ENCODE data around the gene MYO1D. TPM values are rescaled to one million over a fixed set of nuclear protein-coding genes. Genes with fewer than 3 reads are reported as not detected.
"Not testable (repeated sequence)": the region's sequence is repeated elsewhere in the genome, so short reads cannot be mapped to it uniquely, and the experiment has no call there.

The MYO1D gene
- total RNA-seq, 2 experiments from 2014 or later: 2.2 to 2.3 TPM

- POLR2A ChIA-PET: no interaction called here
- Mint-ChIP-seq H3K27me3 (ENCODE audit: low read depth) (peaks cover 5% of the 10 kb centered on the region), H3K9me3 (ENCODE audit: insufficient read depth) (peaks cover 14% of the 10 kb centered on the region), H3K4me3 (no peak overlapping the region), H3K36me3 (ENCODE audit: low read depth) (peaks cover 5% of the 10 kb centered on the region), H3K27ac (no peak overlapping the region), H3K4me1 (ENCODE audit: low read depth) (no peaks in the 10 kb centered on the region)
- ATAC-seq (no peak), DNase-seq (no peak)
- CTCF ChIA-PET: no interaction called here
These were observed 156.3 kb downstream of the MYO1D start for GRCh38 chr17:32720671-32721070.

- Mint-ChIP-seq H3K27me3 (ENCODE audit: low read depth) (peaks cover 6% of the 10 kb centered on the region), H3K9me3 (ENCODE audit: insufficient read depth) (peaks cover 6% of the 10 kb centered on the region), H3K4me3 (no peak overlapping the region), H3K4me1 (ENCODE audit: low read depth) (no peaks in the 10 kb centered on the region), H3K36me3 (ENCODE audit: low read depth) (no peaks in the 10 kb centered on the region), H3K27ac (no peak overlapping the region)
- CTCF ChIA-PET: no interaction called here
- POLR2A ChIA-PET: no interaction called here
- ATAC-seq: no peak
- DNase-seq: no peak
These were observed 157.2 kb downstream of the MYO1D start for GRCh38 chr17:32719689-32720088.

GRCh38 chr17:32714922-32715321 lies 162.0 kb downstream of the MYO1D start:
- CTCF ChIA-PET; H3K27ac Mint-ChIP-seq; H3K27me3 Mint-ChIP-seq (ENCODE audit: low read depth); H3K9me3 Mint-ChIP-seq (ENCODE audit: insufficient read depth); H3K4me3 Mint-ChIP-seq; POLR2A ChIA-PET; H3K36me3 Mint-ChIP-seq (ENCODE audit: low read depth); ATAC-seq; H3K4me1 Mint-ChIP-seq (ENCODE audit: low read depth); DNase-seq: not testable (repeated sequence)

GRCh38 chr17:32714206-32714605 lies 162.7 kb downstream of the MYO1D start:
- H3K9me3 Mint-ChIP-seq (ENCODE audit: insufficient read depth); H3K4me3 Mint-ChIP-seq; H3K36me3 Mint-ChIP-seq (ENCODE audit: low read depth); H3K27ac Mint-ChIP-seq; ATAC-seq; CTCF ChIA-PET; DNase-seq; POLR2A ChIA-PET; H3K27me3 Mint-ChIP-seq (ENCODE audit: low read depth); H3K4me1 Mint-ChIP-seq (ENCODE audit: low read depth): not testable (repeated sequence)

GRCh38 chr17:32713081-32713480 lies 163.8 kb downstream of the MYO1D start:
- H3K27ac Mint-ChIP-seq: no peak overlapping the region
- H3K4me1 Mint-ChIP-seq (ENCODE audit: low read depth): no peaks in the 10 kb centered on the region
- no peak overlapping the region for H3K4me3 Mint-ChIP-seq
- H3K36me3 Mint-ChIP-seq (ENCODE audit: low read depth): no peaks in the 10 kb centered on the region
- ATAC-seq: no peak
- no peaks in the 10 kb centered on the region for H3K9me3 Mint-ChIP-seq (ENCODE audit: insufficient read depth)
- ChIA-PET POLR2A (no interaction called here), CTCF (interaction anchor here (0.8 kb wide), 1 partner anchor 70 kb away, joined by 3 read pairs; no protein-coding TSS in a partner anchor)
- DNase-seq: no peak
- H3K27me3 Mint-ChIP-seq (ENCODE audit: low read depth): peaks cover 9% of the 10 kb centered on the region

GRCh38 chr17:32709562-32709961 lies 167.4 kb downstream of the MYO1D start:
- Mint-ChIP-seq H3K4me3 (no peak overlapping the region), H3K27ac (no peak overlapping the region), H3K36me3 (ENCODE audit: low read depth) (no peaks in the 10 kb centered on the region), H3K4me1 (ENCODE audit: low read depth) (no peaks in the 10 kb centered on the region), H3K9me3 (ENCODE audit: insufficient read depth) (no peaks in the 10 kb centered on the region), H3K27me3 (ENCODE audit: low read depth) (peaks cover 3% of the 10 kb centered on the region)
- ChIA-PET CTCF (no interaction called here), POLR2A (no interaction called here)
- ATAC-seq: no peak
- DNase-seq: no peak

- no peaks in the 10 kb centered on the region for H3K4me1 Mint-ChIP-seq (ENCODE audit: low read depth)
- ChIA-PET CTCF (interaction anchor here (0.9 to 1.3 kb wide), 2 partner anchors 43 to 240 kb away, joined by 4 to 5 read pairs; no protein-coding TSS in a partner anchor), POLR2A (interaction anchor here (0.6 kb wide), 1 partner anchor 31 kb away, joined by 3 read pairs; no protein-coding TSS in a partner anchor)
- ATAC-seq: no peak
- no peaks in the 10 kb centered on the region for H3K36me3 Mint-ChIP-seq (ENCODE audit: low read depth)
- H3K27ac Mint-ChIP-seq: no peak overlapping the region
- peaks cover 2% of the 10 kb centered on the region for H3K27me3 Mint-ChIP-seq (ENCODE audit: low read depth)
- no peak overlapping the region for H3K4me3 Mint-ChIP-seq
- DNase-seq: no peak
- no peaks in the 10 kb centered on the region for H3K9me3 Mint-ChIP-seq (ENCODE audit: insufficient read depth)
These were observed 175.1 kb downstream of the MYO1D start for GRCh38 chr17:32701871-32702270.

- Mint-ChIP-seq H3K9me3 (ENCODE audit: insufficient read depth) (no peaks in the 10 kb centered on the region), H3K27me3 (ENCODE audit: low read depth) (peaks cover 2% of the 10 kb centered on the region), H3K4me1 (ENCODE audit: low read depth) (no peaks in the 10 kb centered on the region), H3K4me3 (no peak overlapping the region), H3K36me3 (ENCODE audit: low read depth) (no peaks in the 10 kb centered on the region), H3K27ac (no peak overlapping the region)
- POLR2A ChIA-PET: no interaction called here
- ATAC-seq (no peak), DNase-seq (no peak)
- CTCF ChIA-PET: no interaction called here
These were observed 177.7 kb downstream of the MYO1D start for GRCh38 chr17:32699247-32699646.

GRCh38 chr17:32697728-32698625 lies 178.9 kb downstream of the MYO1D start:
- Mint-ChIP-seq H3K9me3 (ENCODE audit: insufficient read depth) (no peaks in the 10 kb centered on the region), H3K36me3 (ENCODE audit: low read depth) (no peaks in the 10 kb centered on the region), H3K4me1 (ENCODE audit: low read depth) (no peaks in the 10 kb centered on the region), H3K27me3 (ENCODE audit: low read depth) (peaks cover 4% of the 10 kb centered on the region), H3K27ac (no peak overlapping the region), H3K4me3 (no peak overlapping the region)
- ChIA-PET CTCF (interaction anchor here (1.3 to 2.1 kb wide), 3 partner anchors 39 to 179 kb away, joined by 5 to 7 read pairs (median 6); partner anchors contain the start of gene MYO1D), POLR2A (interaction anchor here (0.7 kb wide), 1 partner anchor 151 kb away, joined by 4 read pairs; no protein-coding TSS in a partner anchor)
- no peak for ATAC-seq
- DNase-seq: no peak

- CTCF ChIA-PET: interaction anchor here (2.0 to 2.1 kb wide), 2 partner anchors 37 to 87 kb away, joined by 6 to 7 read pairs; no protein-coding TSS in a partner anchor
- Mint-ChIP-seq H3K27ac (no peak overlapping the region), H3K27me3 (ENCODE audit: low read depth) (peaks cover 3% of the 10 kb centered on the region)
These were observed 180.5 kb downstream of the MYO1D start for GRCh38 chr17:32696426-32696825.

GRCh38 chr17:32695864-32696263 lies 181.1 kb downstream of the MYO1D start:
- peaks cover 3% of the 10 kb centered on the region for H3K27me3 Mint-ChIP-seq (ENCODE audit: low read depth)
- no peak overlapping the region for H3K27ac Mint-ChIP-seq
- no peak overlapping the region for H3K4me3 Mint-ChIP-seq
- CTCF ChIA-PET: no interaction called here
- no peak for DNase-seq
- no peaks in the 10 kb centered on the region for H3K9me3 Mint-ChIP-seq (ENCODE audit: insufficient read depth)
- H3K4me1 Mint-ChIP-seq (ENCODE audit: low read depth): no peaks in the 10 kb centered on the region
- POLR2A ChIA-PET: interaction anchor here (1.0 kb wide), 1 partner anchor 61 kb away, joined by 3 read pairs; no protein-coding TSS in a partner anchor
- ATAC-seq: no peak
- no peaks in the 10 kb centered on the region for H3K36me3 Mint-ChIP-seq (ENCODE audit: low read depth)

More at GRCh38 chr17:32696426-32696825, 180.5 kb downstream of the MYO1D start:
- ATAC-seq (no peak), DNase-seq (no peak)
- H3K4me1 Mint-ChIP-seq (ENCODE audit: low read depth): no peaks in the 10 kb centered on the region
- no peaks in the 10 kb centered on the region for H3K36me3 Mint-ChIP-seq (ENCODE audit: low read depth)
- POLR2A ChIA-PET: no interaction called here
- no peaks in the 10 kb centered on the region for H3K9me3 Mint-ChIP-seq (ENCODE audit: insufficient read depth)
- no peak overlapping the region for H3K4me3 Mint-ChIP-seq

GRCh38 chr17:32693194-32693897 lies 183.6 kb downstream of the MYO1D start:
- no peak overlapping the region for H3K27ac Mint-ChIP-seq
- H3K27me3 Mint-ChIP-seq (ENCODE audit: low read depth): peaks cover 3% of the 10 kb centered on the region
- DNase-seq: no peak
- no peaks in the 10 kb centered on the region for H3K4me1 Mint-ChIP-seq (ENCODE audit: low read depth)
- no peak overlapping the region for H3K4me3 Mint-ChIP-seq
- no peaks in the 10 kb centered on the region for H3K9me3 Mint-ChIP-seq (ENCODE audit: insufficient read depth)
- POLR2A ChIA-PET: no interaction called here
- H3K36me3 Mint-ChIP-seq (ENCODE audit: low read depth): no peaks in the 10 kb centered on the region
- CTCF ChIA-PET: no interaction called here
- ATAC-seq: no peak

Data from activated CD8-positive, alpha-beta T cell treated with anti-CD3 and anti-CD28 coated beads, Interleukin-2, amount 10 ng/mL, durations not matched to agents 7 days and 5 days (primary cell).